ENCODE data around the gene CEMIP2. TPM values are rescaled to one million over a fixed set of nuclear protein-coding genes. Genes with fewer than 3 reads are reported as not detected.

CEMIP2 gene
- total and polyA plus RNA-seq, 10 of the 15 experiments (the other 5 are each of a cell fraction or from before 2014, with no cell fraction given) = 0.50 to 19.2 (median 1.2) TPM

DNA sequence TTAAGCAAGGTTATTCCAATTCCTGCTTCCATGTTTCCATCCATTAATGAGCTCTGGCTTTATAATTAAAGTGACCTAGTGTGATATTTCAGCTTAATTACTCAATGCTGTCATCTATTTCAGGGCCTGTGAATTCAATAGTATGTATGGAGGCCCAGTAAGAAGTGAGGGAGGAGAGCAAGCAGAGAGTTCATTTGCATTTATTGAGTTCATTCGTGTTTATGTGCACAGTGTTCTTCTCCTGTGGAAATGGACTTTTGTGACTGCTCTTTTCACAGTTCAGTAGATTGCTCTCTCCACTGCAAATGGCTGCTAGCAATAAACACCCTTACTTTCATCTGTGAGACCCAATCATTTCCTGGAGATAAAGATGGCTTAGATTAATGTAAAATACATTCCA is 130.9 kb downstream of the CEMIP2 start:
- ChIA-PET SMC1A (ENCODE audit: uncharacterized antibody, unreplicated experiment) (interaction anchor here (2.2 kb wide), 1 partner anchor 9 kb away, joined by 7 read pairs; no protein-coding TSS in a partner anchor), POLR2A (no interaction called here)

More for the DNA sequence above, 130.9 kb downstream of the CEMIP2 start:
- H3K79me2 ChIP-seq (ENCODE audit: control insufficient read depth, insufficient read depth, low read length) = no peaks in the 10 kb centered on the region
- intact Hi-C loops (cut with micrococcal nuclease; ENCODE audit: unreplicated experiment) = no loop called here
- H3K27ac ChIP-seq (ENCODE audit: control insufficient read depth, insufficient read depth) = no peak overlapping the region
- no peaks in the 10 kb centered on the region for H3K27me3 ChIP-seq (replicated peaks in 1 of 2; ENCODE audit: control insufficient read depth in 2 of 2, insufficient read depth in 2 of 2, low read length in 1 of 2)
- no peak overlapping the region for H3K4me3 ChIP-seq
- ChIA-PET RAD21 (ENCODE audit: unreplicated experiment) (interaction anchor here (0.7 kb wide), 1 partner anchor 331 kb away, joined by 3 read pairs; no protein-coding TSS in a partner anchor), CTCF (interaction anchor here (0.6 to 1.2 kb wide), 2 partner anchors 29 to 128 kb away, joined by 3 read pairs; no protein-coding TSS in a partner anchor)
- no peak overlapping the region for H3K9ac ChIP-seq (ENCODE audit: control insufficient read depth, insufficient read depth, low read length)
- H3K4me1 ChIP-seq (ENCODE audit: control insufficient read depth, insufficient read depth, low read length) = no peaks in the 10 kb centered on the region
- 0% methylated on average over 1 of the region's 1 CpG for WGBS (ENCODE audit: insufficient coverage, insufficient replicate concordance, low lambda C conversion rate, missing lambda C conversion rate)
- in situ Hi-C loops (cut with MboI) = no loop called here
- BruUV-seq (replicated peaks) = no TSS peak
- H4K20me1 ChIP-seq (ENCODE audit: control insufficient read depth, insufficient read depth) = no peaks in the 10 kb centered on the region
- H3K36me3 ChIP-seq (ENCODE audit: control insufficient read depth in 2 of 2, insufficient read depth in 2 of 2, low read length in 1 of 2) = no peaks in the 10 kb centered on the region
- no peak for ATAC-seq
- no peaks in the 10 kb centered on the region; the same call in 2 of the 3 replicates for H3K9me3 ChIP-seq (replicated peaks; ENCODE audit: control insufficient read depth, insufficient read depth, low read length)
- FAIRE-seq = no peak
- H3K4me2 ChIP-seq (ENCODE audit: control insufficient read depth, insufficient read depth) = no peak overlapping the region
- TF ChIP-seq RUNX3 (IDR thresholded peaks at IDR 0.05; ENCODE audit: low read length) (no peak), MAX (IDR thresholded peaks at IDR 0.05; ENCODE audit: low read depth, low read length) (no peak), JUNB (IDR thresholded peaks at IDR 0.05) (no peak), ATF2 (IDR thresholded peaks at IDR 0.05; ENCODE audit: low read length) (no peak), TCF3 (IDR thresholded peaks at IDR 0.05; ENCODE audit: borderline replicate concordance, insufficient read depth, low read depth, low read length) (no peak), SP1 (IDR thresholded peaks at IDR 0.05; ENCODE audit: low read depth, low read length) (no peak), ZNF622 (IDR thresholded peaks at IDR 0.05) (no peak), POU2F2 (IDR thresholded peaks at IDR 0.05; ENCODE audit: borderline replicate concordance, low read depth, low read length) (no peak)
- no peak overlapping the region for H2AFZ ChIP-seq (ENCODE audit: control insufficient read depth, low read depth, low read length)
- no peak for DNase-seq (ENCODE audit: low read depth, low spot score)

All from GM12878 (cell line).